RWPE2 (cell line): ENCODE measurements around the gene GRIN1.

Experiments
- ATAC-seq: fragments of 200-7000 bp; cut with Tn5 transposase; 3 replicates; pipeline ENCODE4 v1.9.1; 2021; ENCODE audit warnings: low read depth
- DNase-seq: peaks from one replicate; pipeline ENCODE4 v3.0.0-alpha.2; 2020; ENCODE audit warnings: low spot score
- H3K27ac ChIP-seq: fragments of 450-650 bp; 2 replicates; pipeline ENCODE4 v1.5.1; 2017; ENCODE audit warnings: mild to moderate bottlenecking; ENCODE audit not compliant: poor library complexity, severe bottlenecking
- H3K27me3 ChIP-seq: fragments of 250-450 bp; sonication (Bioruptor Pico); 2 replicates; pipeline ENCODE4 v1.5.1; 2021; ENCODE audit warnings: mild to moderate bottlenecking, moderate library complexity; ENCODE audit not compliant: insufficient read depth, poor library complexity, severe bottlenecking
- H3K36me3 ChIP-seq: fragments of 250-450 bp; sonication (Bioruptor Pico); 2 replicates; pipeline ENCODE4 v1.5.1; 2020; ENCODE audit warnings: low read depth, mild to moderate bottlenecking, moderate library complexity
- H3K4me1 ChIP-seq: fragments of 250-450 bp; sonication (Bioruptor Pico); 2 replicates; pipeline ENCODE4 v1.5.1; 2021; ENCODE audit warnings: mild to moderate bottlenecking, moderate library complexity; ENCODE audit not compliant: insufficient read depth, poor library complexity, severe bottlenecking
- H3K4me3 ChIP-seq: fragments of 250-450 bp; sonication (Bioruptor Pico); 2 replicates; pipeline ENCODE4 v1.5.1; 2021; ENCODE audit warnings: mild to moderate bottlenecking, moderate library complexity; ENCODE audit not compliant: severe bottlenecking
- H3K9me3 ChIP-seq: fragments of 250-450 bp; sonication (Bioruptor Pico); 2 replicates; pipeline ENCODE4 v1.5.1; 2021; ENCODE audit warnings: mild to moderate bottlenecking, moderate library complexity; ENCODE audit not compliant: severe bottlenecking
- CTCF ChIP-seq: fragments of 450-650 bp; IDR thresholded peaks from one replicate; pipeline ENCODE4 v1.5.1; 2017; ENCODE audit warnings: mild to moderate bottlenecking, moderate library complexity; ENCODE audit not compliant: poor library complexity, severe bottlenecking

GRIN1 gene

GRCh38 chr9:137145731-137146526 is 7.0 kb downstream of the GRIN1 start:
- Histone ChIP-seq H3K36me3 (no peaks in the 10 kb centered on the region), H3K4me3 (no peak overlapping the region), H3K27ac (no peak overlapping the region), H3K27me3 (peaks cover 16% of the 10 kb centered on the region), H3K9me3 (no peaks in the 10 kb centered on the region), H3K4me1 (no peaks in the 10 kb centered on the region)
- DNase-seq (peak; percentile 57), ATAC-seq (0 out of 3 replicates have a peak, but pooled peaks have one; percentile 5)
- no peak for TF ChIP-seq CTCF

GRCh38 chr9:137146527-137146918 is 7.6 kb downstream of the GRIN1 start:
- H3K27me3 ChIP-seq, result peaks cover 10% of the 10 kb centered on the region
- no peak for TF ChIP-seq CTCF
- no peak for DNase-seq
- no peaks in the 10 kb centered on the region for H3K4me1 ChIP-seq
- H3K27ac ChIP-seq, result no peak overlapping the region
- no peaks in the 10 kb centered on the region for H3K9me3 ChIP-seq
- no peaks in the 10 kb centered on the region for H3K36me3 ChIP-seq
- no peak for ATAC-seq
- H3K4me3 ChIP-seq, result no peak overlapping the region

GRCh38 chr9:137147091-137147792 is 8.3 kb downstream of the GRIN1 start:
- no peaks in the 10 kb centered on the region for H3K9me3 ChIP-seq
- no peak for TF ChIP-seq CTCF
- H3K27ac ChIP-seq, result no peak overlapping the region
- ATAC-seq, result no peak
- no peaks in the 10 kb centered on the region for H3K36me3 ChIP-seq
- H3K4me1 ChIP-seq, result no peaks in the 10 kb centered on the region
- H3K27me3 ChIP-seq, result peaks cover 10% of the 10 kb centered on the region
- H3K4me3 ChIP-seq, result no peak overlapping the region
- DNase-seq, result no peak

GRCh38 chr9:137147793-137148160 is 8.8 kb downstream of the GRIN1 start:
- Histone ChIP-seq H3K27me3 (peaks cover 10% of the 10 kb centered on the region), H3K4me3 (no peak overlapping the region), H3K4me1 (no peaks in the 10 kb centered on the region), H3K36me3 (no peaks in the 10 kb centered on the region), H3K9me3 (no peaks in the 10 kb centered on the region), H3K27ac (no peak overlapping the region)
- no peak for ATAC-seq
- DNase-seq, result peak; percentile 58
- no peak for TF ChIP-seq CTCF

- H3K27me3 ChIP-seq, result peaks cover 10% of the 10 kb centered on the region
- H3K27ac ChIP-seq, result no peak overlapping the region
- no peak for TF ChIP-seq CTCF
- no peak overlapping the region for H3K4me3 ChIP-seq
- H3K9me3 ChIP-seq, result no peaks in the 10 kb centered on the region
- H3K4me1 ChIP-seq, result no peaks in the 10 kb centered on the region
- H3K36me3 ChIP-seq, result no peaks in the 10 kb centered on the region
- ATAC-seq, result no peak
- DNase-seq, result no peak
Observed at GRCh38 chr9:137148242-137148641, 9.3 kb downstream of the GRIN1 start.
